ACC112 (cell line): ENCODE data around the gene ZNF146.
A peak's percentile ranks its signal among the peaks of the same experiment; 100 is the strongest.

ENCODE experiments used
- H2AFZ ChIP-seq: fragments of 200-600 bp; sonication (generic); one replicate; pipeline ENCODE4 v1.6.0; 2017; ENCODE audit warnings: antibody characterized with exemption, low read length; ENCODE audit not compliant: unreplicated experiment
- H3K27ac ChIP-seq: fragments of 200-600 bp; sonication (generic); 2 replicates; pipeline ENCODE4 v1.5.1; 2014; ENCODE audit warnings: low read depth, mild to moderate bottlenecking, antibody characterized with exemption, low read length, moderate library complexity
- H3K27me3 ChIP-seq: fragments of 200-600 bp; sonication (generic); 2 replicates; pipeline ENCODE4 v1.6.1; 2014; ENCODE audit warnings: mild to moderate bottlenecking, antibody characterized with exemption, low read length, moderate library complexity, mixed read lengths; ENCODE audit not compliant: insufficient read depth
- H3K36me3 ChIP-seq: fragments of 200-600 bp; sonication (generic); 2 replicates; pipeline ENCODE4 v1.6.1; 2016; ENCODE audit warnings: mild to moderate bottlenecking, antibody characterized with exemption, low read length, moderate library complexity, mixed read lengths; ENCODE audit not compliant: insufficient read depth
- H3K4me1 ChIP-seq: fragments of 200-600 bp; sonication (generic); one replicate; pipeline ENCODE4 v1.6.1; 2016; ENCODE audit warnings: low read length, mixed read lengths; ENCODE audit not compliant: insufficient read depth, unreplicated experiment, control insufficient read depth
- H3K4me3 ChIP-seq: fragments of 200-600 bp; sonication (generic); 2 replicates; pipeline ENCODE4 v1.5.1; 2014; ENCODE audit warnings: mild to moderate bottlenecking, low read depth, low read length
- H3K79me2 ChIP-seq: fragments of 200-600 bp; sonication (generic); one replicate; pipeline ENCODE4 v1.6.0; 2016; ENCODE audit warnings: low read length; ENCODE audit not compliant: control insufficient read depth, unreplicated experiment, insufficient read depth

Gene ZNF146

GRCh38 chr19:36201684-36202083 is 13.2 kb upstream of the ZNF146 start:
- Histone ChIP-seq H2AFZ (no peak overlapping the region), H3K27me3 (no peaks in the 10 kb centered on the region), H3K36me3 (no peaks in the 10 kb centered on the region), H3K4me1 (no peaks in the 10 kb centered on the region), H3K27ac (no peak overlapping the region), H3K79me2 (no peaks in the 10 kb centered on the region), H3K4me3 (no peak overlapping the region)

- H3K4me3 ChIP-seq: no peak overlapping the region
- H2AFZ ChIP-seq: no peak overlapping the region
- no peaks in the 10 kb centered on the region for H3K79me2 ChIP-seq
- no peak overlapping the region for H3K27ac ChIP-seq
- no peaks in the 10 kb centered on the region for H3K27me3 ChIP-seq
- no peaks in the 10 kb centered on the region for H3K36me3 ChIP-seq
- H3K4me1 ChIP-seq: no peaks in the 10 kb centered on the region
These were observed 11.6 kb upstream of the ZNF146 start for GRCh38 chr19:36203293-36203692.

- H3K79me2 ChIP-seq: no peaks in the 10 kb centered on the region
- no peaks in the 10 kb centered on the region for H3K4me1 ChIP-seq
- no peaks in the 10 kb centered on the region for H3K36me3 ChIP-seq
- no peak overlapping the region for H3K27ac ChIP-seq
- H3K4me3 ChIP-seq: no peak overlapping the region
- H2AFZ ChIP-seq: no peak overlapping the region
- no peaks in the 10 kb centered on the region for H3K27me3 ChIP-seq
These were observed 7.2 kb upstream of the ZNF146 start for GRCh38 chr19:36207605-36208252.

GRCh38 chr19:36209372-36209771 is 5.5 kb upstream of the ZNF146 start:
- peaks cover 6% of the 10 kb centered on the region for H3K79me2 ChIP-seq
- H3K27me3 ChIP-seq: no peaks in the 10 kb centered on the region
- H3K27ac ChIP-seq: no peak overlapping the region
- H2AFZ ChIP-seq: no peak overlapping the region
- no peaks in the 10 kb centered on the region for H3K4me1 ChIP-seq
- no peak overlapping the region for H3K4me3 ChIP-seq
- no peaks in the 10 kb centered on the region for H3K36me3 ChIP-seq

DNA sequence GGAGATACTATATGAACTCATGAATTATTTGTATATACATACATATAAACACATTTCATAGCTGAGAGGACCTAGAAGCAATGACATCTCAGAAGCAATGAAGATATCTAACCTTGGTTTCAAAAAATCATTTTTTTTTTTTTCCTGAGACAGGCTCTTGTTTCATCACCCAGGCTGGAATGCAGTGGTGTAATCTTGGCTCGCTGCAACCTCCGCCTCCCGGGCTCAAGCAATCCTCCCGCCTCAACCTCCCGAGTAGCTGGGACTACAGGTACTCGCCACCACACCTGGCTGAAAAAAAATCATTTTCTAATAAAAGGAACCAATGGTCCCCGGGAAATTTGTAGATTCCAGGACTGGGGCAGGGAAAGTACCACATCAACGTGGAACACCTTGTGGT is 4.4 kb upstream of the ZNF146 start:
- Histone ChIP-seq H3K36me3 (no peaks in the 10 kb centered on the region), H3K4me1 (no peaks in the 10 kb centered on the region), H2AFZ (no peak overlapping the region), H3K27me3 (no peaks in the 10 kb centered on the region), H3K4me3 (no peak overlapping the region), H3K79me2 (peaks cover 10% of the 10 kb centered on the region), H3K27ac (no peak overlapping the region)

DNA sequence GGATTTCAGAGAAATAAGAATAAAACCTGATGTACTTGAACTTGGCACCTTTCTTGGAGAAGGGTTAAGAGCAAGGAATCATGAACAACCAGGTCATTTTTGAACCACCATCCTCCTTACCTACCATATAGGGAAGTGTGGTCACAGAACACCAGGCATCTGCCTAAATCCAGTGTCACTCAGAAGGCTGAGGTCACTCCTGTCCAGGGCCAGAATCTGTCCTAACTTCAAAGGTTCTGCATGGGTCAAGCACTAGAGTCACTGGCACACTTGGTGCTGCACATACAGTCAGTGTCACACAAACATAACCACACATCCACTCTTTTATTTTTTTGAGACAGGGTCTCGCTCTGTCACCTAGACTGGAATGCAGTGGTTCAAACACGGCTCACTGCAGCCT is 2.0 kb upstream of the ZNF146 start:
- Histone ChIP-seq H3K36me3 (no peaks in the 10 kb centered on the region), H3K4me3 (no peak overlapping the region), H3K27ac (no peak overlapping the region), H3K27me3 (no peaks in the 10 kb centered on the region), H2AFZ (no peak overlapping the region), H3K4me1 (peaks cover 4% of the 10 kb centered on the region), H3K79me2 (peaks cover 33% of the 10 kb centered on the region)

GRCh38 chr19:36215276-36216123 is 594 bp downstream of the ZNF146 start:
- peak overlapping the region; percentile 69 for H2AFZ ChIP-seq
- H3K36me3 ChIP-seq: no peaks in the 10 kb centered on the region; the same call in 1 of the 2 replicates
- H3K79me2 ChIP-seq: peaks cover 52% of the 10 kb centered on the region
- peak overlapping the region; percentile 92 for H3K27ac ChIP-seq
- H3K27me3 ChIP-seq: no peaks in the 10 kb centered on the region
- peak overlapping the region; percentile 97 for H3K4me3 ChIP-seq
- H3K4me1 ChIP-seq: peaks cover 10% of the 10 kb centered on the region

GRCh38 chr19:36221474-36221873 is 6.6 kb downstream of the ZNF146 start:
- no peak overlapping the region for H3K4me3 ChIP-seq
- peaks cover 32% of the 10 kb centered on the region for H3K4me1 ChIP-seq
- H2AFZ ChIP-seq: no peak overlapping the region
- peaks cover 7% of the 10 kb centered on the region for H3K36me3 ChIP-seq
- H3K79me2 ChIP-seq: peaks cover 76% of the 10 kb centered on the region
- no peaks in the 10 kb centered on the region for H3K27me3 ChIP-seq
- H3K27ac ChIP-seq: no peak overlapping the region

- no peak overlapping the region for H3K4me3 ChIP-seq
- peaks cover 29% of the 10 kb centered on the region for H3K4me1 ChIP-seq
- no peak overlapping the region for H3K27ac ChIP-seq
- no peak overlapping the region for H2AFZ ChIP-seq
- H3K79me2 ChIP-seq: peaks cover 72% of the 10 kb centered on the region
- H3K27me3 ChIP-seq: no peaks in the 10 kb centered on the region
- H3K36me3 ChIP-seq: peaks cover 10% of the 10 kb centered on the region
These were observed 7.6 kb downstream of the ZNF146 start for GRCh38 chr19:36222503-36222902.

DNA sequence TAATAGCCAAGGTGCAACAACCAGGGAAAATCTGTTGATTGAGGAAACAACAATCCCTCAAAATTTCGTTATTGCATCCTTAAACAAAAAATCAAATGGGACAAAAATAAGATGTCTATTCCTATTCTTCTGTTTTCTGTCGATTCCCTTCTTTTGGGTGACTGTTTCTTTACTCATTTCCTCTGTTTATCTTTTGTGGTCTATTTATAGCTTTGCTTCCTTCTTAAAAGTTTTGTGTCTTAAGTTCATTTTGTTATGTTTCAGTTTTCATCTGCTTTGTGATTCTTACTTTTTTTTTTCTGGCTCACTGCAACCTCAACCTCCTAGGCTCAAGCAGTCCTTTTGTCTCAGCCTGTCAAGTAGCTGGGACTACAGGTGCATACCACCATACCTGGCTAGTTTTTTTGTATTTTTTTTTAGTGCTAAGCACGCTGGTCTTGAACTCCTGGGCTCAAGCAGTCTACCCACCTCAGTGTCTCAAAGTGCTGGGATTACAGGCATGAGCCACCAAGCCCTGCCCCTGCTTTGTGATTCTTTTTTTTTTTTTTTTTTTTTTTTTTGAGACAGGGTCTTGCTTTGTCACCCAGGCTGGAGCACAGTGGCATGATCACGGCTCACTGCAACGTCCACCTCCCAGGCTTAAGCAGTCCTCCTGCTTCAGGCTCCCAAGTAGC is 10.4 kb downstream of the ZNF146 start:
- H3K79me2 ChIP-seq: peaks cover 69% of the 10 kb centered on the region

More for the DNA sequence above, 10.4 kb downstream of the ZNF146 start:
- Histone ChIP-seq H3K36me3 (peaks cover 28% of the 10 kb centered on the region), H3K4me3 (peak overlapping the region; percentile 45), H3K27me3 (no peaks in the 10 kb centered on the region), H3K4me1 (peaks cover 23% of the 10 kb centered on the region), H3K27ac (peak overlapping the region; percentile 78), H2AFZ (no peak overlapping the region)
